Stimulated activated naive CD4-positive, alpha-beta T cell treated with Interleukin-2 at 50 U/mL for 16 hours (primary cell): ENCODE data around the gene SLC25A23.
"Not testable (repeated sequence)": the region's sequence is repeated elsewhere in the genome, so short reads cannot be mapped to it uniquely, and the experiment has no call there.

Source experiments
- DNase-seq: peaks from one replicate; lab custom pipeline; 2025; lab: John Stamatoyannopoulos, UW

SLC25A23 gene

GRCh38 chr19:6402058-6402457 is 57.5 kb downstream of the SLC25A23 start:
- DNase-seq = no peak

GRCh38 chr19:6400062-6400944 is 59.3 kb downstream of the SLC25A23 start:
- not testable (repeated sequence) for DNase-seq

- DNase-seq = no peak
Measured at GRCh38 chr19:6396305-6396704, 63.3 kb downstream of the SLC25A23 start.

GRCh38 chr19:6394831-6395230 is 64.8 kb downstream of the SLC25A23 start:
- DNase-seq = no peak

GRCh38 chr19:6393983-6394412 is 65.6 kb downstream of the SLC25A23 start:
- DNase-seq = peak; percentile 70

- peak; percentile 91 for DNase-seq
Measured at GRCh38 chr19:6393074-6393982, 66.3 kb downstream of the SLC25A23 start, which contains the start of gene GTF2F1. Gene GTF2F1 (minus strand): TSS chr19:6393164. CDS start chr19:6392995, 169 bp downstream.

GRCh38 chr19:6392221-6393073 is 67.1 kb downstream of the SLC25A23 start:
- DNase-seq = no peak
